SK-N-SH treated with all-trans-retinoic acid at 6 μM for 48 hours (cell line): ENCODE measurements around the gene CLIP3.

ENCODE experiments used
- ATAC-seq: fragments of 200-7000 bp; cut with Tn5 transposase; 3 replicates; pipeline ENCODE4 v1.9.1; 2020; ENCODE audit warnings: mild to moderate bottlenecking, moderate library complexity
- ARNTL ChIP-seq: fragments of 450-650 bp; formaldehyde crosslinking; IDR thresholded peaks from 2 replicates; pipeline ENCODE4 v1.5.0; 2020; ENCODE audit warnings: low read depth, mild to moderate bottlenecking, moderate library complexity, borderline replicate concordance
- BACH2 ChIP-seq: fragments of 250-450 bp; sonication (Bioruptor Pico); IDR thresholded peaks from 2 replicates; pipeline ENCODE4 v1.9.0; 2021; ENCODE audit warnings: mild to moderate bottlenecking, borderline replicate concordance
- CSDC2 ChIP-seq: fragments of 250-450 bp; sonication (Bioruptor Pico); IDR thresholded peaks from 2 replicates; pipeline ENCODE4 v1.5.0; 2020; ENCODE audit warnings: mild to moderate bottlenecking, moderate library complexity
- ESRRG ChIP-seq: fragments of 250-450 bp; sonication (Bioruptor Pico); IDR thresholded peaks from 2 replicates; pipeline ENCODE4 v1.6.1; 2021; ENCODE audit warnings: mild to moderate bottlenecking
- GLIS3 ChIP-seq: fragments of 250-450 bp; sonication (Bioruptor Pico); IDR thresholded peaks from 2 replicates; pipeline ENCODE4 v1.5.0; 2020; ENCODE audit warnings: mild to moderate bottlenecking, moderate library complexity
- ISL1 ChIP-seq: fragments of 250-450 bp; sonication (Bioruptor Pico); IDR thresholded peaks from 2 replicates; pipeline ENCODE4 v2.1.2; 2022; ENCODE audit warnings: mild to moderate bottlenecking, moderate library complexity
- POU6F1 ChIP-seq: fragments of 250-450 bp; sonication (Bioruptor Pico); IDR thresholded peaks from 2 replicates; pipeline ENCODE4 v1.8.0; 2021; ENCODE audit warnings: low read depth, mild to moderate bottlenecking, moderate library complexity, borderline replicate concordance
- PPARA ChIP-seq: fragments of 250-450 bp; sonication (Bioruptor Pico); IDR thresholded peaks from 2 replicates; pipeline ENCODE4 v1.5.0; 2020; ENCODE audit warnings: mild to moderate bottlenecking, borderline replicate concordance
- RARB ChIP-seq: fragments of 250-450 bp; sonication (Bioruptor Pico); IDR thresholded peaks from 2 replicates; pipeline ENCODE4 v1.8.0; 2021; ENCODE audit warnings: mild to moderate bottlenecking, moderate library complexity
- SNAI2 ChIP-seq: fragments of 250-450 bp; sonication (Bioruptor Pico); IDR thresholded peaks from 2 replicates; pipeline ENCODE4 v1.5.0; 2020; ENCODE audit warnings: mild to moderate bottlenecking, moderate library complexity
- TCF4 ChIP-seq: fragments of 250-450 bp; sonication (Bioruptor Pico); IDR thresholded peaks from 2 replicates; pipeline ENCODE4 v1.8.0; 2021; ENCODE audit warnings: mild to moderate bottlenecking, moderate library complexity, borderline replicate concordance
- TOX ChIP-seq: fragments of 250-450 bp; sonication (Bioruptor Pico); IDR thresholded peaks from 2 replicates; pipeline ENCODE4 v1.8.0; 2021; ENCODE audit warnings: mild to moderate bottlenecking, moderate library complexity, borderline replicate concordance
- ZC3H10 ChIP-seq: fragments of 250-450 bp; sonication (Bioruptor Pico); IDR thresholded peaks from 2 replicates; pipeline ENCODE4 v1.5.1; 2021; ENCODE audit warnings: mild to moderate bottlenecking, moderate library complexity
- ZFP3 ChIP-seq: fragments of 250-450 bp; sonication (Bioruptor Pico); IDR thresholded peaks from 2 replicates; pipeline ENCODE4 v1.5.0; 2020; ENCODE audit warnings: mild to moderate bottlenecking, moderate library complexity
- ZFP30 ChIP-seq: fragments of 450-650 bp; formaldehyde crosslinking; IDR thresholded peaks from 2 replicates; pipeline ENCODE4 v1.5.0; 2022; ENCODE audit warnings: mild to moderate bottlenecking, moderate library complexity
- ZNF70 ChIP-seq: fragments of 450-650 bp; formaldehyde crosslinking; IDR thresholded peaks from 2 replicates; pipeline ENCODE4 v1.5.0; 2020; ENCODE audit warnings: mild to moderate bottlenecking, moderate library complexity
- ZNF8 ChIP-seq: fragments of 450-650 bp; formaldehyde crosslinking; IDR thresholded peaks from 2 replicates; pipeline ENCODE4 v1.5.0; 2020; ENCODE audit warnings: mild to moderate bottlenecking, moderate library complexity
- TF ChIP-seq, protein P1 (sequence below): fragments of 250-450 bp; sonication (Bioruptor Pico); IDR thresholded peaks from 2 replicates; pipeline ENCODE4 v1.8.0; 2020; ENCODE audit warnings: mild to moderate bottlenecking, moderate library complexity, borderline replicate concordance
- TF ChIP-seq, protein P2 (sequence below): fragments of 250-450 bp; sonication (Bioruptor Pico); IDR thresholded peaks from 2 replicates; pipeline ENCODE4 v1.5.0; 2020; ENCODE audit warnings: mild to moderate bottlenecking, moderate library complexity

CLIP3 gene

DNA sequence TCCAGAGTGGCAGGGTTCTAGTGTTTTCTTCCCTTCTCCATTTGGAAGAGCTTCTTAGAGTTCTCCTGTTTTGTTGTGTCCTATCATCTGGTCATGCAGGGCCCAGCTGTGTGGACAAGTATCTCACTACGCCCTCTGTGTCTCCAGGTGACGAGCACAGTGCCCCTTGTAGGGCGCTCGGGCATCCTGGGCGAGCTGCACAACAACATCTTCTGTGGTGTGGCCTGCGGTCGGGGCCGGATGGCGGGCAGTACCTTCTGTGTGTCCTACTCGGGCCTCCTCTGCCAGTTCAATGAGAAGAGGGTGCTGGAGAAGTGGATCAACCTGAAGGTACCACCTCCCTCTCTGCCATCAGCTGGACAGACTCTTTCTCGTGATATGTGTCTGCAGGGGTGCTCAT is 35.0 kb upstream of the CLIP3 start:
- no peak for ATAC-seq

DNA sequence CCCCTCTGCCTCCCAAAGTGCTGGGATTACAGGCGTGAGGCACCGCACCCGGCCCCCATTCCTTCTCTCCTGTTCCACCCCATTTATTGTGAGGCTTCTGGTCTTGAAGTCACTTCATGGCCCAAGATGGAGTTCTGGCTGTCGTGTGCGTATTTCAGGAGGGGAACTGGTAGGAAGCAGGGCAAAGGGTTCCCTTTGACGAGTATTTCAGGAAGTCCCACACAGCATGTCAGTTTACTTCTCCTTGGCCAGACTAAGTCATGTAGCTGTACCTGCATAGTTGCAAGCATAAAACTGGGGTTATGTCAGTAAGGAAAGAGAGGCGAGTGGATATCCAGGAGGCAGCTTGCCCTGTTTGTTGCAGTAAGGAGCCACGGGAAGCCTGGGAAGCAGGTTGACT is 32.2 kb upstream of the CLIP3 start:
- ATAC-seq: no peak
- TF ChIP-seq RARB (CRISPR knock-in tag): no peak
- TF ChIP-seq BACH2 (CRISPR knock-in tag): no peak
- TF ChIP-seq TCF4: no peak
- TF ChIP-seq SNAI2 (CRISPR knock-in tag): no peak
- no peak for TF ChIP-seq ZC3H10 (CRISPR knock-in tag)
- TF ChIP-seq, all 23 proteins: peak for 0

More for the DNA sequence above, 35.0 kb upstream of the CLIP3 start:
- TF ChIP-seq SNAI2 (CRISPR knock-in tag) (no peak), TCF4 (no peak), ZFP3 (CRISPR knock-in tag) (no peak), TOX (CRISPR knock-in tag) (no peak), PPARA (CRISPR knock-in tag) (no peak), CSDC2 (CRISPR knock-in tag) (no peak), ZFP30 (CRISPR knock-in tag) (no peak), POU6F1 (CRISPR knock-in tag) (no peak)
- TF ChIP-seq, protein P1, sequence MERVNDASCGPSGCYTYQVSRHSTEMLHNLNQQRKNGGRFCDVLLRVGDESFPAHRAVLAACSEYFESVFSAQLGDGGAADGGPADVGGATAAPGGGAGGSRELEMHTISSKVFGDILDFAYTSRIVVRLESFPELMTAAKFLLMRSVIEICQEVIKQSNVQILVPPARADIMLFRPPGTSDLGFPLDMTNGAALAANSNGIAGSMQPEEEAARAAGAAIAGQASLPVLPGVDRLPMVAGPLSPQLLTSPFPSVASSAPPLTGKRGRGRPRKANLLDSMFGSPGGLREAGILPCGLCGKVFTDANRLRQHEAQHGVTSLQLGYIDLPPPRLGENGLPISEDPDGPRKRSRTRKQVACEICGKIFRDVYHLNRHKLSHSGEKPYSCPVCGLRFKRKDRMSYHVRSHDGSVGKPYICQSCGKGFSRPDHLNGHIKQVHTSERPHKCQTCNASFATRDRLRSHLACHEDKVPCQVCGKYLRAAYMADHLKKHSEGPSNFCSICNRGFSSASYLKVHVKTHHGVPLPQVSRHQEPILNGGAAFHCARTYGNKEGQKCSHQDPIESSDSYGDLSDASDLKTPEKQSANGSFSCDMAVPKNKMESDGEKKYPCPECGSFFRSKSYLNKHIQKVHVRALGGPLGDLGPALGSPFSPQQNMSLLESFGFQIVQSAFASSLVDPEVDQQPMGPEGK (CRISPR knock-in tag): no peak

GRCh38 chr19:36061367-36061766 is 28.7 kb upstream of the CLIP3 start:
- TF ChIP-seq ARNTL (CRISPR knock-in tag) (no peak), GLIS3 (CRISPR knock-in tag) (no peak), RARB (CRISPR knock-in tag) (no peak), TOX (CRISPR knock-in tag) (no peak), ESRRG (CRISPR knock-in tag) (no peak), ZNF8 (CRISPR knock-in tag) (no peak), TCF4 (no peak), BACH2 (CRISPR knock-in tag) (no peak), ZNF70 (CRISPR knock-in tag) (no peak), POU6F1 (CRISPR knock-in tag) (no peak), ISL1 (CRISPR knock-in tag) (no peak)
- TF ChIP-seq, protein P2, sequence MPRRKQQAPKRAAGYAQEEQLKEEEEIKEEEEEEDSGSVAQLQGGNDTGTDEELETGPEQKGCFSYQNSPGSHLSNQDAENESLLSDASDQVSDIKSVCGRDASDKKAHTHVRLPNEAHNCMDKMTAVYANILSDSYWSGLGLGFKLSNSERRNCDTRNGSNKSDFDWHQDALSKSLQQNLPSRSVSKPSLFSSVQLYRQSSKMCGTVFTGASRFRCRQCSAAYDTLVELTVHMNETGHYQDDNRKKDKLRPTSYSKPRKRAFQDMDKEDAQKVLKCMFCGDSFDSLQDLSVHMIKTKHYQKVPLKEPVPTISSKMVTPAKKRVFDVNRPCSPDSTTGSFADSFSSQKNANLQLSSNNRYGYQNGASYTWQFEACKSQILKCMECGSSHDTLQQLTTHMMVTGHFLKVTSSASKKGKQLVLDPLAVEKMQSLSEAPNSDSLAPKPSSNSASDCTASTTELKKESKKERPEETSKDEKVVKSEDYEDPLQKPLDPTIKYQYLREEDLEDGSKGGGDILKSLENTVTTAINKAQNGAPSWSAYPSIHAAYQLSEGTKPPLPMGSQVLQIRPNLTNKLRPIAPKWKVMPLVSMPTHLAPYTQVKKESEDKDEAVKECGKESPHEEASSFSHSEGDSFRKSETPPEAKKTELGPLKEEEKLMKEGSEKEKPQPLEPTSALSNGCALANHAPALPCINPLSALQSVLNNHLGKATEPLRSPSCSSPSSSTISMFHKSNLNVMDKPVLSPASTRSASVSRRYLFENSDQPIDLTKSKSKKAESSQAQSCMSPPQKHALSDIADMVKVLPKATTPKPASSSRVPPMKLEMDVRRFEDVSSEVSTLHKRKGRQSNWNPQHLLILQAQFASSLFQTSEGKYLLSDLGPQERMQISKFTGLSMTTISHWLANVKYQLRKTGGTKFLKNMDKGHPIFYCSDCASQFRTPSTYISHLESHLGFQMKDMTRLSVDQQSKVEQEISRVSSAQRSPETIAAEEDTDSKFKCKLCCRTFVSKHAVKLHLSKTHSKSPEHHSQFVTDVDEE (CRISPR knock-in tag): no peak
- TF ChIP-seq, protein P1 (CRISPR knock-in tag): no peak
- TF ChIP-seq, all 23 proteins: peak for 0
- no peak for ATAC-seq
